Coronary artery (tissue), 2 donors: ENCODE data around the gene LRRC49.

Experiments
- DNase-seq: peaks from one replicate; pipeline ENCODE4 v3.0.0-alpha.2; 2017; ENCODE audit warnings: low spot score
- H3K27ac ChIP-seq, 2 donors: fragments of 200-600 bp; sonication (generic); one replicate each; pipeline ENCODE4 v1.5.1; 2016 to 2019
- H3K4me3 ChIP-seq: fragments of 200-600 bp; sonication (generic); 2 replicates; pipeline ENCODE4 v1.5.1; 2016; ENCODE audit warnings: mild to moderate bottlenecking, moderate library complexity
- TF ChIP-seq, protein P1 (sequence below): fragments of 200-600 bp; sonication (generic); IDR thresholded peaks from one replicate; pipeline ENCODE4 v1.5.1; 2019; ENCODE audit warnings: antibody characterized with exemption

LRRC49 gene

DNA sequence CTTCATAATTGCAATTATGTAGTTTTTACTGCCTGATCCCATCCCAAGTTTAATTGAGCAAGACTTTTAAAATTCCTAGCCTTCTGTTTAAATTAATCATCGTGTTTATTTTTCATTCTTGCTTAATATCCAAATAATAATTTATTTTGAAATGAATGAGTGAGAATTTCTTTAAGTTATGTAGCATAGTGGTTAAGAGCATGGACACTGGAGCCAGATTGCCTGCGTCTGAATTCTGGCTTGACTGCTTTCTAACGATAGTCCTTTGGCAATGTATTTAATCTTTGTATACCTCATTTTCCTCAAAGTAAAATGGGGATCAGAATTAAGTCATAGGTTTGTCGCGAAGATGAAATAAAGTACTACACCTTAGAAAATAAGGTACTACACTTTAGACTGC is 71.4 kb downstream of the LRRC49 start:
- TF ChIP-seq, protein P1, sequence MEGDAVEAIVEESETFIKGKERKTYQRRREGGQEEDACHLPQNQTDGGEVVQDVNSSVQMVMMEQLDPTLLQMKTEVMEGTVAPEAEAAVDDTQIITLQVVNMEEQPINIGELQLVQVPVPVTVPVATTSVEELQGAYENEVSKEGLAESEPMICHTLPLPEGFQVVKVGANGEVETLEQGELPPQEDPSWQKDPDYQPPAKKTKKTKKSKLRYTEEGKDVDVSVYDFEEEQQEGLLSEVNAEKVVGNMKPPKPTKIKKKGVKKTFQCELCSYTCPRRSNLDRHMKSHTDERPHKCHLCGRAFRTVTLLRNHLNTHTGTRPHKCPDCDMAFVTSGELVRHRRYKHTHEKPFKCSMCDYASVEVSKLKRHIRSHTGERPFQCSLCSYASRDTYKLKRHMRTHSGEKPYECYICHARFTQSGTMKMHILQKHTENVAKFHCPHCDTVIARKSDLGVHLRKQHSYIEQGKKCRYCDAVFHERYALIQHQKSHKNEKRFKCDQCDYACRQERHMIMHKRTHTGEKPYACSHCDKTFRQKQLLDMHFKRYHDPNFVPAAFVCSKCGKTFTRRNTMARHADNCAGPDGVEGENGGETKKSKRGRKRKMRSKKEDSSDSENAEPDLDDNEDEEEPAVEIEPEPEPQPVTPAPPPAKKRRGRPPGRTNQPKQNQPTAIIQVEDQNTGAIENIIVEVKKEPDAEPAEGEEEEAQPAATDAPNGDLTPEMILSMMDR: no peak

DNA sequence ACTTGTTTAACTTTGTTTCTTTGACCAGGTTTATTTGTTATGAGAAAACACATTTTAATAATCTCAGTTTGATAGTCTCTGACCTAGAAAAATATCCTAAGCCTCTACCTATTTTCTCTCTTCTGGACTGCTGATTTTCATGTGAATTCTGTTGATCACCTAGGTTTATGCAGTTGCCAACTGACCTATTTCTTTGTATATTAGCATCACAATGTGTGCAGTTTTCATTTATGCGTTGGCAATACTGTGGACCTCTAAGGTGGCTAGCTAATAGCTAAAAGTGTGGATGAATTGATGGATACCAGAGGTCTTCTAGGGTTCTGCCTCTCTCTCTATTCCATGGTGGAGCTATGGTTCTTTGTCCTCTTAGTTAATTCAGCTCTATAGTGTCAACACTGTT is 72.1 kb downstream of the LRRC49 start:
- DNase-seq: no peak
- TF ChIP-seq, protein P1: no peak
- H3K4me3 ChIP-seq: no peak overlapping the region
- no peak overlapping the region for H3K27ac ChIP-seq

More for the DNA sequence above, 71.4 kb downstream of the LRRC49 start:
- Histone ChIP-seq H3K27ac (no peak overlapping the region), H3K4me3 (no peak overlapping the region)
- DNase-seq: no peak

GRCh38 chr15:70967646-70968045 is 75.0 kb downstream of the LRRC49 start:
- TF ChIP-seq, protein P1: no peak
- no peak for DNase-seq
- no peak overlapping the region for H3K4me3 ChIP-seq
- H3K27ac ChIP-seq: no peak overlapping the region

- Histone ChIP-seq H3K4me3 (no peak overlapping the region), H3K27ac (no peak overlapping the region)
- no peak for DNase-seq
- TF ChIP-seq, protein P1: no peak
Observed at GRCh38 chr15:70974004-70974832, 81.6 kb downstream of the LRRC49 start.

- H3K4me3 ChIP-seq: no peak overlapping the region
- TF ChIP-seq, protein P1: no peak
- DNase-seq: no peak
- no peak overlapping the region for H3K27ac ChIP-seq
Observed at GRCh38 chr15:70976851-70977250, 84.2 kb downstream of the LRRC49 start.

- H3K4me3 ChIP-seq: no peak overlapping the region
- no peak for DNase-seq
- TF ChIP-seq, protein P1: no peak
- H3K27ac ChIP-seq: no peak overlapping the region
Observed at GRCh38 chr15:70995383-70995970, 102.9 kb downstream of the LRRC49 start.

DNA sequence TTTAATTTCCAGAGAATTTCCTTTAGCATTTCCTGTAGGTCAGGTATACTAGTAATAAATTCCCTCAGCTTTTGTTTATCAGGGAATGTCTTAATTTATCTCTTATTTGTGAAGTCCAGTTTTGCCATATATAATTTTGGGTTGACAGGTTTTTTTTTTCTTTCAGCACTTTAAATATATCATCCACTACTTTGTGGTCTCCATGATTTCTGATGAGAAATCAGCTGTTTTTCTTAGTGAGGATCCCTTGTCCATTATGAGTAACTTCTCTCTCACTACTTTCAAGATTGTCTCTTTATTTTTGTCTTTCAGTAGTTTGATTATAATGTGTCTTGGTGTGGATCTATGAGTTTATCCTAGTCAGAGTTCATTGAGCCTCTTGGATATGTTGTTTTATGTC is 105.7 kb downstream of the LRRC49 start:
- no peak for DNase-seq
- Histone ChIP-seq H3K27ac (no peak overlapping the region), H3K4me3 (no peak overlapping the region)
- TF ChIP-seq, protein P1: no peak
